Ovary (tissue), 9 donors: ENCODE data around the gene PRKD3. TPM values are rescaled to one million over a fixed set of nuclear protein-coding genes. Genes with fewer than 3 reads are reported as not detected.

Experiments used
- DNase-seq, 5 donors: peaks; one replicate each; pipeline ENCODE4 v3.0.0-alpha.2; 2019 to 2020
- H3K27ac ChIP-seq, 2 donors: fragments of 200-600 bp; one replicate each; pipeline versions ENCODE4 v1.5.1 to v1.8.0; 2019 to 2022
- H3K27me3 ChIP-seq: fragments of 200-600 bp; one replicate; pipeline ENCODE4 v1.8.0; 2022
- H3K36me3 ChIP-seq: fragments of 200-600 bp; sonication (generic); one replicate; pipeline ENCODE4 v1.5.1; 2019
- H3K4me1 ChIP-seq: one replicate; pipeline ENCODE4 v1.8.1; 2013; ENCODE audit warnings: mild to moderate bottlenecking, moderate library complexity; ENCODE audit not compliant: insufficient read depth
- H3K4me3 ChIP-seq: fragments of 200-600 bp; sonication (generic); one replicate; pipeline ENCODE4 v1.5.1; 2017
- H3K9me3 ChIP-seq, 2 donors: fragments of 200-600 bp in 1 of 2; sonication (generic) in 1 of 2; one replicate each; pipeline versions ENCODE4 v1.5.1 to v1.8.1; 2013 to 2019; ENCODE audit warnings: mild to moderate bottlenecking in 1 of 2, moderate library complexity in 1 of 2
- CTCF ChIP-seq, 3 donors: fragments of 450-650 bp in 2 of 3; fragments of 200-600 bp in 1 of 3; IDR thresholded peaks; one replicate each; pipeline versions ENCODE4 v1.5.1 to v1.8.0; 2016 to 2022; ENCODE audit warnings: antibody characterized with exemption in 3 of 3, mild to moderate bottlenecking in 1 of 3
- EP300 ChIP-seq: sonication (generic); formaldehyde crosslinking; IDR thresholded peaks from one replicate; pipeline ENCODE4 v1.6.1; 2017; ENCODE audit warnings: antibody characterized with exemption
- POLR2A ChIP-seq: fragments of 450-650 bp; IDR thresholded peaks from one replicate; pipeline ENCODE4 v1.6.1; 2017; ENCODE audit warnings: antibody characterized with exemption, mild to moderate bottlenecking, moderate library complexity
- WGBS, 3 donors: extraction: QIAGEN DNeasy Blood & Tissue Kit in 1 of 3; methylation state at CpG; one replicate each; pipeline versions ENCODE4 v1.1.5 to v1.1.7; 2013 to 2017; 5-methylcytosine and 5-hydroxymethylcytosine counted together
- intact Hi-C, 4 donors: fragments of 100-400 bp; cut with DNase I; formaldehyde crosslinking; loops; one replicate each; pipeline versions ENCODE4 v1.11.0 to v1.15.1; 2022 to 2023
- polyA plus RNA-seq, 2 donors: library from polyadenylated mRNA; stranded (reverse); fragments of 200-250 nt in 1 of 2; fragments of 350-450 nt in 1 of 2; fragmentation: Illumina TruSeq in 1 of 2; extraction: RNeasy Lipid Tissue Mini Kit (QIAGEN cat#74804) in 1 of 2; gene quantifications; one replicate each; pipeline ENCODE4 v1.2.3, GENCODE V29; 2013 to 2014
- total RNA-seq, 7 donors: library from RNA; depleted of rRNA in 2 of 7; stranded (reverse); fragments of >200 nt in 2 of 7; fragmentation: NEBNext Ultra II Directional in 3 of 7; extraction: Animal tissue kit (Norgen Biotek cat#: 25700) in 3 of 7; gene quantifications; one replicate each; pipeline versions ENCODE4 v1.1.0 to v1.2.4, GENCODE V29; 2016 to 2023
- donor health status: DM: no; HTN: no; CAD: no; lungs with moderate emphysema.
- donor health status: DM: no; HTN: no; CAD: no.
- donor health status: Bipolar disorder and iron deficiency.
- donor health status: DM: yes; HTN: yes; CAD: no.
- donor health status: DM: no; HTN: no; CAD: no.
- donor health status: DM: yes; HTN: yes; CAD: no.

PRKD3 gene
- total and polyA plus RNA-seq, 9 donors = 13.7 to 48.8 (median 38.5) TPM

- H3K27me3 ChIP-seq = no peaks in the 10 kb centered on the region
- H3K4me1 ChIP-seq = peaks cover 7% of the 10 kb centered on the region
- TF ChIP-seq EP300 (no peak), CTCF (IDR thresholded peaks at IDR 0.05) (no peak), POLR2A (no peak)
- H3K9me3 ChIP-seq = no peaks in the 10 kb centered on the region
- intact Hi-C loops = no loop called here
- DNase-seq = no peak
- no peak overlapping the region for H3K27ac ChIP-seq
- 92 to 96% (median 95%) methylated on average over 12 of the region's 12 CpGs for WGBS, 3 donors
- H3K36me3 ChIP-seq = no peaks in the 10 kb centered on the region
- H3K4me3 ChIP-seq = no peak overlapping the region
These were observed 4.7 kb downstream of the PRKD3 start for GRCh38 chr2:37319754-37320609.

- intact Hi-C loops = no loop called here
- Histone ChIP-seq H3K4me1 (peaks cover 7% of the 10 kb centered on the region), H3K9me3 (no peaks in the 10 kb centered on the region), H3K4me3 (no peak overlapping the region), H3K27ac (no peak overlapping the region), H3K27me3 (no peaks in the 10 kb centered on the region), H3K36me3 (no peaks in the 10 kb centered on the region)
- 73 to 75% (median 73%) methylated on average over 5 of the region's 5 CpGs for WGBS, 3 donors
- DNase-seq = no peak
- TF ChIP-seq EP300 (no peak), POLR2A (no peak), CTCF (IDR thresholded peaks at IDR 0.05) (no peak)
These were observed 6.2 kb downstream of the PRKD3 start for GRCh38 chr2:37318401-37318800.

DNA sequence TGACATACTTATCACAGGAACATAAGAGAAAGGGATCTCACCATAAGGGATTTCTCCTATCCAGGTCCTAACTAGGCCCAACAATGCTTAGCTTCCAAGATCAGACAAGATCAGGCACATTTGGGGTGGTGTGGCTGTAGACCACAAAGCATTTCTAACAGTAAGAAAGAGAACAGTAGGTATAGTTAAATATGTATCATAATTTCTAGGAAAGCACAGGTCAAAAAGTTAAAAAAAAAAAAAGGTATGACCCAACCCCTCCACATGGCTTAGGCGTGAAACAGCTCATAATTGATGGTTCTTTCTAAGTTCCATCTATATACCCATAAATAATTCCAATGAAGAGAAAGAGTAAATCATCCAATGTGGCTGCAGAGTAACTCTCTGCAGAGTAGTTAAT lies 6.9 kb downstream of the PRKD3 start:
- intact Hi-C loops = no loop called here
- no peaks in the 10 kb centered on the region for H3K27me3 ChIP-seq
- WGBS, 3 donors = 95 to 100% (median 98%) methylated on average over 1 of the region's 1 CpG
- H3K36me3 ChIP-seq = no peaks in the 10 kb centered on the region
- H3K4me1 ChIP-seq = peaks cover 7% of the 10 kb centered on the region
- H3K4me3 ChIP-seq = no peak overlapping the region
- DNase-seq = no peak
- no peak overlapping the region for H3K27ac ChIP-seq
- no peaks in the 10 kb centered on the region for H3K9me3 ChIP-seq
- no peak for TF ChIP-seq EP300
- no peak for TF ChIP-seq POLR2A
- TF ChIP-seq CTCF (IDR thresholded peaks at IDR 0.05) = no peak

- intact Hi-C loops = no loop called here
- DNase-seq = no peak
- Histone ChIP-seq H3K4me3 (no peak overlapping the region), H3K27ac (no peak overlapping the region), H3K4me1 (peaks cover 5% of the 10 kb centered on the region), H3K27me3 (no peaks in the 10 kb centered on the region), H3K36me3 (no peaks in the 10 kb centered on the region), H3K9me3 (no peaks in the 10 kb centered on the region)
- TF ChIP-seq CTCF (IDR thresholded peaks at IDR 0.05) = no peak
- TF ChIP-seq EP300 = no peak
- 94 to 98% (median 96%) methylated on average over 5 of the region's 5 CpGs for WGBS, 3 donors
These were observed 8.5 kb downstream of the PRKD3 start for GRCh38 chr2:37316181-37316580.
